ENCODE data around the gene ROBO2. TPM values are rescaled to one million over a fixed set of nuclear protein-coding genes. Genes with fewer than 3 reads are reported as not detected.

ROBO2 gene
- total and polyA plus RNA-seq, 2 experiments from 2014 or later = 1.5 to 7.8 TPM

DNA sequence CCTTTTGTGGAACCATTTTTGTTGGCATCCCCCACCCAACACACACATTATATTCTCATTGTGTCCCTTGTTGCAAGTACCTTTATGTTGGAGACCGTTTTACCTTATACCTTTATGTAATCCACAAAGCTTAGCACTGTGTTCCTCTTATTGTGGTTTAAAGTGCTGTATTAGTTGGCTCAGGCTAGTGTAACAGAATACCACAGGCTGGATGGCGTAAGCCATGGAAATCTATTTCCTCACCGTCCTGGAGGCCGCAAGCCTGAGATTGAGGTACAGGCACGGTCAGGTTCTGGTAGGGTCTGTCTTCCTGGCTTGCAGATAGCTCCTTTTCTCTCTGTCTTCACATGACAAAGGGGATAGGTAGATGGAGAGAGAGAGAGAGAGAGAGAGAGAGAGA lies 302.8 kb downstream of the ROBO2 start (continued):
- no peak for TF ChIP-seq REST (IDR thresholded peaks at IDR 0.05; ENCODE audit: unreplicated experiment)
- TF ChIP-seq STAT1 (IDR thresholded peaks at IDR 0.05; ENCODE audit: unreplicated experiment) = no peak
- TF ChIP-seq ZNF331 (CRISPR knock-in tag; IDR thresholded peaks at IDR 0.05; ENCODE audit: low read depth) = no peak
- TF ChIP-seq CREB1 (CRISPR knock-in tag; IDR thresholded peaks at IDR 0.05; ENCODE audit: low read depth) = no peak

DNA sequence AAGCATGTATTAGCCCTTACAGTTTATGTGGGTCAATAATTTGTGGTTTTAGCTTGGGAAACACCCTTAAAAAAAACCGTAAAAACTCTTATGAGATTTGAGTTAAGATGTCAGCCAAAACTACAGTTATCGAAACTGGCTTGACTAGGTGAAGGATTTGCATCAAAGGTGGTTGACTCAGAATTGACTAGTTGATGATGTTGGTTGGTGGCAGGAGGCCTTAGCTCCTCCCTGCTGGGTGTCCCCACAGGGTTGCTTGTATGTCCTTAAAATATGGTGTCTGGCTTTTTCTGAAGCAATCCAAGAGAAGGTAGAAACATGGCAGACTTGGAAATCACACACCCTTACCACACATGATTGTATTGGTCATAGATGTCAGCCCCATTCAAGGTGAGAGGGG lies 305.1 kb downstream of the ROBO2 start:
- H3K36me3 Mint-ChIP-seq (ENCODE audit: low read depth) = no peaks in the 10 kb centered on the region
- no peaks in the 10 kb centered on the region for H3K27me3 ChIP-seq (ENCODE audit: insufficient read depth)
- DNase-seq (ENCODE audit: low spot score) = no peak

More for the DNA sequence above, 305.1 kb downstream of the ROBO2 start:
- Histone ChIP-seq H3K36me3 (ENCODE audit: insufficient read depth) (no peaks in the 10 kb centered on the region), H3K4me1 (ENCODE audit: insufficient read depth) (peaks cover 15% of the 10 kb centered on the region), H3K4me2 (no peak overlapping the region), H4K20me1 (replicated peaks; ENCODE audit: insufficient read depth) (no peaks in the 10 kb centered on the region), H3F3A (replicated peaks; ENCODE audit: low read depth) (no peaks in the 10 kb centered on the region), H3K9me2 (ENCODE audit: insufficient read depth) (no peaks in the 10 kb centered on the region), H3K4me3 (no peak overlapping the region), H3K27ac (ENCODE audit: low read depth) (no peak overlapping the region), H3K79me2 (replicated peaks; ENCODE audit: insufficient read depth) (no peaks in the 10 kb centered on the region), H2AFZ (no peak overlapping the region)
- TF ChIP-seq, protein P1, sequence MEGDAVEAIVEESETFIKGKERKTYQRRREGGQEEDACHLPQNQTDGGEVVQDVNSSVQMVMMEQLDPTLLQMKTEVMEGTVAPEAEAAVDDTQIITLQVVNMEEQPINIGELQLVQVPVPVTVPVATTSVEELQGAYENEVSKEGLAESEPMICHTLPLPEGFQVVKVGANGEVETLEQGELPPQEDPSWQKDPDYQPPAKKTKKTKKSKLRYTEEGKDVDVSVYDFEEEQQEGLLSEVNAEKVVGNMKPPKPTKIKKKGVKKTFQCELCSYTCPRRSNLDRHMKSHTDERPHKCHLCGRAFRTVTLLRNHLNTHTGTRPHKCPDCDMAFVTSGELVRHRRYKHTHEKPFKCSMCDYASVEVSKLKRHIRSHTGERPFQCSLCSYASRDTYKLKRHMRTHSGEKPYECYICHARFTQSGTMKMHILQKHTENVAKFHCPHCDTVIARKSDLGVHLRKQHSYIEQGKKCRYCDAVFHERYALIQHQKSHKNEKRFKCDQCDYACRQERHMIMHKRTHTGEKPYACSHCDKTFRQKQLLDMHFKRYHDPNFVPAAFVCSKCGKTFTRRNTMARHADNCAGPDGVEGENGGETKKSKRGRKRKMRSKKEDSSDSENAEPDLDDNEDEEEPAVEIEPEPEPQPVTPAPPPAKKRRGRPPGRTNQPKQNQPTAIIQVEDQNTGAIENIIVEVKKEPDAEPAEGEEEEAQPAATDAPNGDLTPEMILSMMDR (conservative IDR thresholded peaks at IDR 0.05; ENCODE audit: low read depth in 2 of 2) = no peak
- TF ChIP-seq ZNF331 (CRISPR knock-in tag; IDR thresholded peaks at IDR 0.05; ENCODE audit: low read depth) (no peak), EZH2phosphoT487 (IDR thresholded peaks at IDR 0.05; ENCODE audit: unreplicated experiment) (no peak), ZNF114 (CRISPR knock-in tag; IDR thresholded peaks at IDR 0.05) (no peak), STAT1 (IDR thresholded peaks at IDR 0.05; ENCODE audit: unreplicated experiment) (no peak), JUNB (IDR thresholded peaks at IDR 0.05; ENCODE audit: unreplicated experiment) (no peak)
- H3K4me3 Mint-ChIP-seq = no peak overlapping the region
- peaks cover 11% of the 10 kb centered on the region for H3K4me1 Mint-ChIP-seq
- ATAC-seq = no peak
- no peaks in the 10 kb centered on the region for H3K27me3 Mint-ChIP-seq (ENCODE audit: insufficient read depth, low read depth, poor library complexity)
- no peak overlapping the region for H3K27ac Mint-ChIP-seq
- no peaks in the 10 kb centered on the region for H3K9me3 Mint-ChIP-seq
